Breast epithelium (tissue), 3 donors: Measurements from ENCODE around the gene HIF1A.

Source experiments
- POLR2A ChIP-seq: fragments of 450-650 bp; IDR thresholded peaks from one replicate; pipeline ENCODE4 v1.6.1; 2016; ENCODE audit warnings: antibody characterized with exemption, mild to moderate bottlenecking, moderate library complexity
- POLR2AphosphoS5 ChIP-seq, 3 donors: sonication (generic); formaldehyde crosslinking; IDR thresholded peaks; one replicate each; pipeline ENCODE4 v1.6.1; 2017; ENCODE audit warnings: antibody characterized with exemption in 3 of 3
- TF ChIP-seq, protein P1 (sequence below), 3 donors: fragments of 450-650 bp; IDR thresholded peaks; one replicate each; pipeline ENCODE4 v1.5.1; 2016 to 2017; ENCODE audit warnings: antibody characterized with exemption in 3 of 3, mild to moderate bottlenecking in 3 of 3, moderate library complexity in 3 of 3

GRCh38 chr14:61668282-61668681 is 27.0 kb upstream of the HIF1A start:
- TF ChIP-seq, protein P1, sequence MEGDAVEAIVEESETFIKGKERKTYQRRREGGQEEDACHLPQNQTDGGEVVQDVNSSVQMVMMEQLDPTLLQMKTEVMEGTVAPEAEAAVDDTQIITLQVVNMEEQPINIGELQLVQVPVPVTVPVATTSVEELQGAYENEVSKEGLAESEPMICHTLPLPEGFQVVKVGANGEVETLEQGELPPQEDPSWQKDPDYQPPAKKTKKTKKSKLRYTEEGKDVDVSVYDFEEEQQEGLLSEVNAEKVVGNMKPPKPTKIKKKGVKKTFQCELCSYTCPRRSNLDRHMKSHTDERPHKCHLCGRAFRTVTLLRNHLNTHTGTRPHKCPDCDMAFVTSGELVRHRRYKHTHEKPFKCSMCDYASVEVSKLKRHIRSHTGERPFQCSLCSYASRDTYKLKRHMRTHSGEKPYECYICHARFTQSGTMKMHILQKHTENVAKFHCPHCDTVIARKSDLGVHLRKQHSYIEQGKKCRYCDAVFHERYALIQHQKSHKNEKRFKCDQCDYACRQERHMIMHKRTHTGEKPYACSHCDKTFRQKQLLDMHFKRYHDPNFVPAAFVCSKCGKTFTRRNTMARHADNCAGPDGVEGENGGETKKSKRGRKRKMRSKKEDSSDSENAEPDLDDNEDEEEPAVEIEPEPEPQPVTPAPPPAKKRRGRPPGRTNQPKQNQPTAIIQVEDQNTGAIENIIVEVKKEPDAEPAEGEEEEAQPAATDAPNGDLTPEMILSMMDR (IDR thresholded peaks at IDR 0.05), result no peak
- TF ChIP-seq POLR2AphosphoS5 (IDR thresholded peaks at IDR 0.05) (no peak), POLR2A (no peak)
